H1 (cell line): ENCODE data around the gene PLP2. TPM values are rescaled to one million over a fixed set of nuclear protein-coding genes. Genes with fewer than 3 reads are reported as not detected.

Source experiments
- CTCF ChIA-PET: fragments of 300-600 bp; sonication (Branson Sonifier 250); formaldehyde crosslinking; loops from one replicate; lab custom pipeline; 2021; ENCODE audit not compliant: partially characterized antibody; lab: Charles Lee
- POLR2A ChIA-PET: fragments of 300-600 bp; sonication (Branson Sonifier 250); formaldehyde crosslinking; loops from one replicate; lab custom pipeline; 2021; ENCODE audit warnings: inconsistent platforms; ENCODE audit not compliant: partially characterized antibody; lab: Charles Lee
- DNase-seq, 2 experiments: peaks; one replicate each; pipeline versions ENCODE4 v3.0.0 to v3.0.0-alpha.2; 2010 to 2022; ENCODE audit warnings: low spot score in 2 of 2, low read depth in 1 of 2, mixed read lengths in 1 of 2
- FAIRE-seq: peaks from 2 replicates; lab custom pipeline; 2011; peaks lifted over from hg19 to GRCh38; lab: Jason Lieb, UNC
- H2AFZ ChIP-seq: 2 replicates; pipeline ENCODE4 v1.8.1; 2012; ENCODE audit warnings: low read length, inconsistent platforms
- H2AK5ac ChIP-seq: 2 replicates; pipeline ENCODE4 v1.6.1; 2013; ENCODE audit warnings: low read depth, low read length
- H2BK120ac ChIP-seq: replicated peaks from 2 replicates; pipeline ENCODE3; 2013; ENCODE audit warnings: low read depth, low read length, inconsistent platforms
- H2BK12ac ChIP-seq: 2 replicates; pipeline ENCODE4 v1.6.1; 2013; ENCODE audit warnings: low read depth, low read length
- H2BK15ac ChIP-seq: 2 replicates; pipeline ENCODE4 v1.6.1; 2013; ENCODE audit warnings: low read length
- H2BK20ac ChIP-seq: 2 replicates; pipeline ENCODE4 v1.6.1; 2013; ENCODE audit warnings: low read length
- H2BK5ac ChIP-seq: 2 replicates; pipeline ENCODE4 v1.6.1; 2013; ENCODE audit warnings: low read depth, low read length
- H3K14ac ChIP-seq: 2 replicates; pipeline ENCODE4 v1.6.1; 2013; ENCODE audit warnings: inconsistent platforms; ENCODE audit not compliant: insufficient read length
- H3K18ac ChIP-seq: 2 replicates; pipeline ENCODE4 v1.6.1; 2013; ENCODE audit warnings: low read length; ENCODE audit errors: extremely low read depth
- H3K23ac ChIP-seq: 2 replicates; pipeline ENCODE4 v1.6.1; 2013; ENCODE audit warnings: inconsistent platforms; ENCODE audit not compliant: insufficient read length
- H3K23me2 ChIP-seq: 2 replicates; pipeline ENCODE4 v1.6.1; 2013; ENCODE audit warnings: low read depth, low read length
- H3K27ac ChIP-seq: 2 replicates; pipeline ENCODE4 v1.6.1; 2011; ENCODE audit warnings: low read depth, low read length, inconsistent platforms
- H3K27me3 ChIP-seq, 4 experiments: replicated peaks in 1 of 4; 1 replicate in 1 of 4; 2 replicates in 3 of 4; pipeline versions ENCODE4 v1.6.1 to v1.8.1; 2011 to 2013; ENCODE audit warnings: low read length in 3 of 4, mild to moderate bottlenecking in 3 of 4, inconsistent platforms in 2 of 4, mixed read lengths in 2 of 4, moderate library complexity in 1 of 4; ENCODE audit not compliant: control insufficient read depth in 3 of 4, insufficient read depth in 3 of 4; ENCODE audit errors: extremely low read depth in 1 of 4
- H3K36me3 ChIP-seq, 4 experiments: 2 replicates each; pipeline versions ENCODE4 v1.6.1 to v1.8.1; 2011 to 2013; ENCODE audit warnings: mild to moderate bottlenecking in 4 of 4, low read length in 3 of 4, moderate library complexity in 2 of 4, control low read depth in 1 of 4, inconsistent platforms in 1 of 4; ENCODE audit not compliant: insufficient read depth in 4 of 4, control insufficient read depth in 2 of 4
- H3K4ac ChIP-seq: replicated peaks from 2 replicates; pipeline ENCODE3; 2013; ENCODE audit warnings: low read length, low read depth, mixed read lengths, inconsistent platforms; ENCODE audit not compliant: insufficient read length
- H3K4me1 ChIP-seq, 4 experiments: replicated peaks in 1 of 4; 1 replicate in 1 of 4; 2 replicates in 3 of 4; pipeline versions ENCODE4 v1.6.1 to v1.8.1; 2011 to 2013; ENCODE audit warnings: low read length in 3 of 4, inconsistent platforms in 2 of 4, mixed read lengths in 1 of 4; ENCODE audit not compliant: insufficient read depth in 4 of 4, control insufficient read depth in 3 of 4
- H3K4me2 ChIP-seq, 2 experiments: 2 replicates each; pipeline versions ENCODE4 v1.6.1 to v1.8.1; 2011 to 2013; ENCODE audit warnings: low read depth in 2 of 2, low read length in 2 of 2, control low read depth in 1 of 2, inconsistent platforms in 1 of 2, mild to moderate bottlenecking in 1 of 2; ENCODE audit not compliant: insufficient read depth in 1 of 2
- H3K4me3 ChIP-seq, 4 experiments: fragments of 200-600, 300-600 bp in 1 of 4; sonication (generic), shearing (Covaris generic), sonication (Bioruptor Twin) in 1 of 4; 2 replicates each; pipeline versions ENCODE4 v1.5.1 to v1.8.1; 2011 to 2016; ENCODE audit warnings: low read length in 4 of 4, low read depth in 3 of 4, control low read depth in 2 of 4, inconsistent platforms in 2 of 4, mild to moderate bottlenecking in 2 of 4, mixed read lengths in 1 of 4, moderate library complexity in 1 of 4; ENCODE audit not compliant: insufficient read depth in 2 of 4; ENCODE audit errors: extremely low read depth in 1 of 4
- H3K56ac ChIP-seq: replicated peaks from 2 replicates; pipeline ENCODE3; 2013; ENCODE audit warnings: low read depth, mild to moderate bottlenecking, mixed read lengths, low read length, inconsistent platforms; ENCODE audit not compliant: insufficient read length
- H3K79me1 ChIP-seq: 2 replicates; pipeline ENCODE4 v1.6.1; 2013; ENCODE audit warnings: low read depth, low read length, control low read depth
- H3K79me2 ChIP-seq, 2 experiments: 2 replicates each; pipeline versions ENCODE4 v1.6.1 to v1.8.1; 2012 to 2013; ENCODE audit warnings: low read length in 2 of 2, mild to moderate bottlenecking in 2 of 2, inconsistent platforms in 1 of 2; ENCODE audit not compliant: insufficient read depth in 2 of 2, control insufficient read depth in 1 of 2
- H3K9ac ChIP-seq, 4 experiments: replicated peaks in 1 of 4; 1 replicate in 1 of 4; 2 replicates in 3 of 4; pipeline versions ENCODE4 v1.6.1 to v1.8.1; 2011 to 2013; ENCODE audit warnings: low read depth in 3 of 4, low read length in 3 of 4, control low read depth in 2 of 4, mild to moderate bottlenecking in 2 of 4, moderate library complexity in 2 of 4, inconsistent platforms in 1 of 4; ENCODE audit errors: extremely low read depth in 1 of 4
- H3K9me3 ChIP-seq, 2 experiments: 2 replicates each; pipeline versions ENCODE4 v1.6.1 to v1.8.1; 2012 to 2013; ENCODE audit warnings: mild to moderate bottlenecking in 2 of 2, moderate library complexity in 2 of 2, control low read depth in 1 of 2, inconsistent platforms in 1 of 2, low read depth in 1 of 2, low read length in 1 of 2, mixed read lengths in 1 of 2; ENCODE audit not compliant: insufficient read depth in 2 of 2
- H4K20me1 ChIP-seq, 2 experiments: replicated peaks in 1 of 2; 2 replicates each; pipeline versions ENCODE3 to v1.8.1; 2011 to 2013; ENCODE audit warnings: inconsistent platforms in 2 of 2, low read length in 2 of 2, mild to moderate bottlenecking in 1 of 2; ENCODE audit not compliant: insufficient read depth in 2 of 2, control insufficient read depth in 1 of 2
- H4K5ac ChIP-seq: 2 replicates; pipeline ENCODE4 v1.6.1; 2013; ENCODE audit warnings: low read length, low read depth, mixed read lengths, inconsistent platforms; ENCODE audit not compliant: insufficient read length
- H4K8ac ChIP-seq: 2 replicates; pipeline ENCODE4 v1.8.0; 2013; ENCODE audit warnings: mild to moderate bottlenecking, moderate library complexity, low read length, inconsistent platforms; ENCODE audit not compliant: insufficient read depth; ENCODE audit errors: extremely low read depth
- H4K91ac ChIP-seq: replicated peaks from 2 replicates; pipeline ENCODE3; 2013; ENCODE audit warnings: low read length, mixed read lengths, inconsistent platforms; ENCODE audit not compliant: insufficient read length
- WGBS, 2 experiments: shearing (Covaris generic) in 1 of 2; methylation state at CpG; one replicate each; pipeline versions ENCODE4 v1.1.6 to v1.1.7; 2013 to 2015; ENCODE audit warnings: low lambda C conversion rate in 2 of 2, mixed read lengths in 2 of 2, inconsistent platforms in 1 of 2, low coverage in 1 of 2, missing lambda C conversion rate in 1 of 2; ENCODE audit not compliant: insufficient replicate concordance in 2 of 2, insufficient coverage in 1 of 2, insufficient read length in 1 of 2; ENCODE audit errors: extremely low coverage in 1 of 2, missing lambda C conversion rate in 1 of 2; 5-methylcytosine and 5-hydroxymethylcytosine counted together
- polyA plus RNA-seq, 7 experiments: library from polyadenylated mRNA; depleted of rRNA in 3 of 7; stranded (reverse) in 5 of 7; unstranded in 2 of 7; fragments of >200 nt in 5 of 7; fragments of 200-250 nt in 2 of 7; gene quantifications; 1 replicate in 5 of 7; 2 replicates in 1 of 7; 4 replicates in 1 of 7; pipeline versions ENCODE4 v1.2.1 to v1.2.3, GENCODE V29; 2011 to 2013; ENCODE audit warnings: missing spikeins in 2 of 7, mixed read lengths in 2 of 7
- total RNA-seq: library from RNA; stranded (reverse); fragmentation: NEBNext Ultra II Directional; extraction: Animal tissue kit (Norgen Biotek cat#: 25700); gene quantifications from 2 replicates; pipeline ENCODE4 v1.2.1, GENCODE V29; 2021

The PLP2 gene
- total and polyA plus RNA-seq, 2 of the 8 experiments (the other 6 are each of a cell fraction or from before 2014, with no cell fraction given): 10.3 to 23.4 TPM

GRCh38 chrX:49160908-49161307, 10.8 kb upstream of the PLP2 start:
- CTCF ChIA-PET: interaction anchor here (0.6 to 1.6 kb wide), 2 partner anchors 19 to 28 kb away, joined by 3 to 5 read pairs; no protein-coding TSS in a partner anchor
- 100% methylated on average over 2 of the region's 2 CpGs; no CpG with 5 or more reads in 1 of the 2 experiments for WGBS, 2 experiments
- FAIRE-seq: no peak

More at GRCh38 chrX:49160908-49161307, 10.8 kb upstream of the PLP2 start:
- Histone ChIP-seq H3K4me2 (no peak overlapping the region), H2BK20ac (no peak overlapping the region), H3K14ac (no peak overlapping the region), H3K18ac (no peak overlapping the region), H3K9ac (no peak overlapping the region), H3K36me3 (no peaks in the 10 kb centered on the region), H2AFZ (no peak overlapping the region), H3K4me1 (peaks cover 0 to 4% (median under 1%) of the 10 kb centered on the region in 4 experiments; a peak in 1 of 7 replicates), H3K27me3 (peaks cover 1 to 11% (median 8%) of the 10 kb centered on the region in 4 experiments; a peak in 6 of 7 replicates), H3K79me1 (no peaks in the 10 kb centered on the region), H2AK5ac (no peak overlapping the region), H3K23me2 (peaks cover 4% of the 10 kb centered on the region; the same call in 1 of the 2 replicates), H2BK120ac (no peak overlapping the region), H3K56ac (no peak overlapping the region), H4K91ac (no peak overlapping the region), H3K4ac (no peak overlapping the region), H3K79me2 (no peaks in the 10 kb centered on the region), H2BK5ac (no peak overlapping the region), H3K27ac (no peak overlapping the region), H3K23ac (no peak overlapping the region), H2BK15ac (no peak overlapping the region), H4K20me1 (no peaks in the 10 kb centered on the region), H4K5ac (no peak overlapping the region), H3K4me3 (no peak overlapping the region), H3K9me3 (no peaks in the 10 kb centered on the region), H2BK12ac (no peak overlapping the region), H4K8ac (no peak overlapping the region)
- POLR2A ChIA-PET: no interaction called here
- DNase-seq: no peak
